Activated T-cell treated with anti-CD3 and anti-CD28 coated beads, Interleukin-2, amount 50 U/mL, for 72 hours (primary cell): ENCODE measurements around the gene RNASE7. TPM values are rescaled to one million over a fixed set of nuclear protein-coding genes. Genes with fewer than 3 reads are reported as not detected.

Experiments
- ATAC-seq, 2 donors: fragments of 150-1000 bp; cut with Tn5 transposase; replicated peaks in 1 of 2; 2 replicates each; pipeline ENCODE4 v1.10.0; 2021; ENCODE audit warnings: moderate library complexity in 2 of 2, mild to moderate bottlenecking in 1 of 2
- DNase-seq, 2 donors: peaks; one replicate each; pipeline ENCODE4 v3.0.0; 2021 to 2022; ENCODE audit warnings: mixed read lengths in 1 of 2
- H3K27ac Mint-ChIP-seq: one replicate; pipeline ENCODE4 v1.8.0; 2022; ENCODE audit warnings: mild to moderate bottlenecking, moderate library complexity, mixed read lengths
- H3K27me3 Mint-ChIP-seq: one replicate; pipeline ENCODE4 v1.8.0; 2022; ENCODE audit warnings: low read depth, mixed read lengths
- H3K36me3 Mint-ChIP-seq, 2 donors: one replicate each; pipeline ENCODE4 v1.8.0; 2022; ENCODE audit warnings: mixed read lengths in 2 of 2, mild to moderate bottlenecking in 1 of 2; ENCODE audit not compliant: insufficient read depth in 2 of 2
- H3K4me1 Mint-ChIP-seq: one replicate; pipeline ENCODE4 v1.8.0; 2022; ENCODE audit warnings: low read depth, mixed read lengths
- H3K4me3 Mint-ChIP-seq, 2 donors: one replicate each; pipeline ENCODE4 v1.8.0; 2022; ENCODE audit warnings: mild to moderate bottlenecking in 2 of 2, mixed read lengths in 2 of 2, moderate library complexity in 2 of 2
- H3K9me3 Mint-ChIP-seq, 2 donors: one replicate each; pipeline ENCODE4 v1.8.0; 2022; ENCODE audit warnings: mixed read lengths in 2 of 2
- total RNA-seq, 2 donors: library from RNA; stranded (reverse); gene quantifications; one replicate each; pipeline ENCODE4 v1.2.3, GENCODE V29; 2022

Gene RNASE7
- total RNA-seq, 2 donors from 2014 or later, result not detected

DNA sequence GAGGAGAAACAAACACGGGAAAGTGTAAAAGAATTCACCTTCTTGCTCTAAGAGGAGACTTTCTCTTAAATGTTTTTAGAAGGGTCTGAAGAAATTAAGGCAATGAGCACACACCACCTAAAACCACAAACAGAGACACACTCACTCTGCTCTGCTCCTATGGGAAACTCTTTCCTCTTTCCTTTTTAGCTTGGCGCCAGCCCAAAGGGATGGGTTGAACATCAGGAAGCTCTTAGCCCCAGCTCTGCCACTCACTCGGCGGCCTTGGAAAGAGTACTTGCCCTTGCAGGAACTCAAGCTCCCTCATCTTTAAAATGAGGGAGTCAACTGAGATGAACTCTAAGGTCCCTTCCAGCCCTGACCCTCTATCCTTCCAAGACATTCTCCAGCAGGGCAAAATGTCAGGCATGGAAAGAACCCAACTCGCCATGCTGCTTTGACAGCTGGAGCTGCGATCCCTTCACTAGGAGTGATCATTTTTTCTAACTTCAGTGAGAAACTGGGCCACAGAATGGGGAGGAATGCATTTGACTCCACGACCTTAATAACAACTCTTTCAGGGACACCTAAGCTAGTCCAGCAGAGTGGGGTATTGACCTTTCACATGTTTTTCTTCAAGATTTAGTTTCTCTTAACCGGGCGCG, 14.5 kb downstream of the RNASE7 start:
- no peak for DNase-seq
- Mint-ChIP-seq H3K36me3 (no peaks in the 10 kb centered on the region), H3K4me1 (peaks cover 7% of the 10 kb centered on the region), H3K4me3 (no peak overlapping the region), H3K9me3 (no peaks in the 10 kb centered on the region), H3K27me3 (peaks cover 17% of the 10 kb centered on the region), H3K27ac (no peak overlapping the region)
- no peak for ATAC-seq

DNA sequence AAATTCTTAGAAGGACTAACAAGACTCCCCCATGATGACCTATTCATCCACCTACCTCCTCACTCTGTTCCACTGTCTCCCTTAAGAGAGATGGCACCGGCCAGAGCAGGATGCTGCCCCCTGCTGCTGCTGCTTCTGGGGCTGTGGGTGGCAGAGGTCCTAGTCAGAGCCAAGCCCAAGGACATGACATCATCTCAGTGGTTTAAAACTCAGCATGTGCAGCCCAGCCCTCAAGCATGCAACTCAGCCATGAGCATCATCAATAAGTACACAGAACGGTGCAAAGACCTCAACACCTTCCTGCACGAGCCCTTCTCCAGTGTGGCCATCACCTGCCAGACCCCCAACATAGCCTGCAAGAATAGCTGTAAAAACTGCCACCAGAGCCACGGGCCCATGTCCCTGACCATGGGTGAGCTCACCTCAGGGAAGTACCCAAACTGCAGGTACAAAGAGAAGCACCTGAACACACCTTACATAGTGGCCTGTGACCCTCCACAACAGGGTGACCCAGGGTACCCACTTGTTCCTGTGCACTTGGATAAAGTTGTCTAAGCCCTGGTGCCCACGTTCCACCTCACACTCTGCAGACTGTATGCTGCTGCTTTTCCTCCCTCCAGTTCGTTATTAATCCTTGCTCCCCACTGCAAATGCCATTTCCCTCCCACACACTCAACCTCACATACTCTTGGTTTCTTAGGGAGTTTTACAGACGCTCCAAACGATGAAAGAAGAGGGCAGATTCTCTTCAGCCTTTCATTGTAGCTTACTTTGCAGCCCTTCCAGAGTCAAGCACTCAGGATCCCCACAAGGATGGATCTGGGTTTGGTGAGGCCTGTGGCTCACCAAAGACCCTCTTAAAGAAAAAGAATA, 15.9 kb downstream of the RNASE7 start, which contains the start of gene RNASE8:
TSS of gene RNASE8 (plus strand) at position 20 of the 873 bp plus-strand sequence. CDS start at position 91, 71 bp downstream.
- Mint-ChIP-seq H3K27ac (no peak within 1 kb of the TSS), H3K36me3 (no peaks in the 10 kb centered on the region), H3K4me3 (no peak within 1 kb of the TSS), H3K27me3 (peaks cover 24% of the 10 kb centered on the region), H3K4me1 (peaks cover 7% of the 10 kb centered on the region), H3K9me3 (no peaks in the 10 kb centered on the region)
- peak; percentile 66 to 67 for ATAC-seq
- DNase-seq, result peak; percentile 16

GRCh38 chr14:21058903-21059302, 16.7 kb downstream of the RNASE7 start:
- peaks cover 30% of the 10 kb centered on the region for H3K27me3 Mint-ChIP-seq
- H3K36me3 Mint-ChIP-seq, result no peaks in the 10 kb centered on the region
- DNase-seq, result no peak
- H3K27ac Mint-ChIP-seq, result no peak overlapping the region
- ATAC-seq, result no peak
- no peak overlapping the region for H3K4me3 Mint-ChIP-seq
- no peaks in the 10 kb centered on the region for H3K9me3 Mint-ChIP-seq
- peaks cover 6% of the 10 kb centered on the region for H3K4me1 Mint-ChIP-seq

DNA sequence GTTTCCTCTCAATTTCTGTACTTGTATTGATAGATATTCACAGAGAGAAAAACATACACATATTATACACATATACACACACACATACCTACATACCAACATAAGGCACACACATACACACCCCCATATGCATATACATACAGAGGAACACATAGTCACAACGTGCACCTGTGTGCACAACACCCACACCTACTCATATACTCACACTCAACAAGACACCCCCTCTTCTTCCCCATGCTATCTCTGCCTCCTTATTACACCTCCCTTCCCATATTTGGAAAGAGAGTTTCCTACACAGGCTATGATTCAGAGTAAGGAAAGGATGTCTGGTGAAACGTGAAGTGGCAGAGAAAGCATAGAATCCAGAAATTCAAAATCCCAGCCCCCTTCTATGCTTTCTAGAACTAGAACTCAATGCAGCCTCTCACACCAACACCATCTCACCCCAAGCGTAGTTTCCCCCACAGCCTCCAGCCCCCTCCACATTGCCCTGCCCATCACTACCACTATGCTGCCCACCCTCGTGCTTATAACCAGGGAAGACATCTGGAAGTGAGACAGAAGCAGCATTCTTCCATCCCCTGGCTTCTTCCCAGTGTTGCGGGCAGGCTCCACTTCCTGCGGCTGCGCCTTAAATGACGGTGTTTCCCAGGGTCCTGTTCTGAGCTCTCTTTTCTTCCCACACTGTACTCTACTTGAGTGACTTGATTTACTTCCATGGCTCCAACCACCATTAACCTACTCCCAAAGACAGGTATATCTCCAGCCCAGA, 17.9 kb downstream of the RNASE7 start:
- no peak overlapping the region for H3K4me3 Mint-ChIP-seq
- no peak for DNase-seq
- peaks cover 34% of the 10 kb centered on the region for H3K27me3 Mint-ChIP-seq
- H3K4me1 Mint-ChIP-seq, result no peaks in the 10 kb centered on the region
- no peaks in the 10 kb centered on the region for H3K9me3 Mint-ChIP-seq
- no peaks in the 10 kb centered on the region for H3K36me3 Mint-ChIP-seq
- no peak for ATAC-seq
- H3K27ac Mint-ChIP-seq, result no peak overlapping the region

GRCh38 chr14:21060614-21061346, 18.6 kb downstream of the RNASE7 start:
- H3K27me3 Mint-ChIP-seq, result peaks cover 42% of the 10 kb centered on the region
- H3K4me3 Mint-ChIP-seq, result no peak overlapping the region
- ATAC-seq, result no peak
- no peaks in the 10 kb centered on the region for H3K36me3 Mint-ChIP-seq
- no peak overlapping the region for H3K27ac Mint-ChIP-seq
- no peaks in the 10 kb centered on the region for H3K9me3 Mint-ChIP-seq
- DNase-seq, result no peak
- H3K4me1 Mint-ChIP-seq, result no peaks in the 10 kb centered on the region

GRCh38 chr14:21061347-21061668, 19.1 kb downstream of the RNASE7 start:
- no peaks in the 10 kb centered on the region for H3K9me3 Mint-ChIP-seq
- no peaks in the 10 kb centered on the region for H3K36me3 Mint-ChIP-seq
- DNase-seq (no peak), ATAC-seq (no peak)
- H3K4me3 Mint-ChIP-seq, result no peak overlapping the region
- H3K4me1 Mint-ChIP-seq, result no peaks in the 10 kb centered on the region
- no peak overlapping the region for H3K27ac Mint-ChIP-seq
- H3K27me3 Mint-ChIP-seq, result peaks cover 47% of the 10 kb centered on the region

DNA sequence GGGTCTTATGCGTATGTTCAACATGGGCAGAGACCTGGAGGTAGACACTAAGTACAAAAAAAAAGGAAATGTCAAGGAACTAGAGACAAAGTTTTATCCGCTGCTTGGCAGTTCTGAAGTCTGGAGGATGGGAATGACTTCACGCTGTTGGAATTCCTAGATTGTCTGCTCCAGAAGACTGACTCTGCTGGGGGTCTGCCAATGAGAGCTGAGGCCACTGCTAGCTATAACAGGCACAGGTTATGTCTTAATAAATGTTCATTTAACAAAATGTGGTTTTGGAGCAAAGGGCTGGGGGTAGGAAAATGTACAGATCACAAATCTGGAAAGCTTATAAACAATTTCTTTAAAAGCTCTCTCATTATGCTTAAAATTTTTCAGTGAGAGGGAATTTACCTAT, 21.3 kb downstream of the RNASE7 start:
- peaks cover under 1% of the 10 kb centered on the region for H3K4me1 Mint-ChIP-seq

DNA sequence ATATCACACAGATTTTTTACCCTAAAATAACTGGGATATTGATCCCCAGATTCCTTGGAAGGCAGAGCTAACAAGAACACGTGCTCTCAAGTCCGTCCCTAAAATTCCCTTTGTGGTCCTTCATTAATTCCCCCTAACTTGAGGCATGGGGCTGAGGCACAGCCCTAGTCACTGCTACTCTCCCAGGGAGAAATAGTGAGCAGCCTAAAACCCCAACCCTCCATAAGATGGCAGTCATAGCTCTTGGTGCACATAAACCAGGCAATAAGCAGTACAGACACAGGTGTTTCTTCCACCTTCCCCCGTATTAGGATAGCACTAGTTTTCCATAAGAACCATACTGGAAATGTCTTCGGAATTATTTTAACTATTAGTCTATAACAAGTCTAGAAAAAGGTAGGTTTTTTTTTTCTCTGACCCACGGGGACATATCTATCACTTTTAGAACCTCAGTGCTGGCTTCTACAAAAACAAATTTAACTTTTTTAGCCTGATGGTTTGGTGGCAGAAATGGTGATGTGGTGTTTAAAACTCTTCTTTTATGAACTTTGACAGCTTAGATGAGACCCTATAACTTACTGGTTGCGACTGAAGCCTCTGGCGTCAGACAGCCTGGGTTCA, 24.8 kb downstream of the RNASE7 start:
- Mint-ChIP-seq H3K36me3 (no peaks in the 10 kb centered on the region), H3K27me3 (peaks cover 79% of the 10 kb centered on the region), H3K4me1 (peaks cover 31% of the 10 kb centered on the region), H3K4me3 (no peak overlapping the region), H3K27ac (no peak overlapping the region), H3K9me3 (no peaks in the 10 kb centered on the region)
- ATAC-seq, result no peak
- no peak for DNase-seq

More for the DNA sequence above, 21.3 kb downstream of the RNASE7 start:
- no peak for ATAC-seq
- H3K27ac Mint-ChIP-seq, result no peak overlapping the region
- H3K36me3 Mint-ChIP-seq, result no peaks in the 10 kb centered on the region
- no peaks in the 10 kb centered on the region for H3K9me3 Mint-ChIP-seq
- H3K4me3 Mint-ChIP-seq, result no peak overlapping the region
- DNase-seq, result no peak
- H3K27me3 Mint-ChIP-seq, result peaks cover 66% of the 10 kb centered on the region

- H3K27ac Mint-ChIP-seq, result no peak overlapping the region
- no peaks in the 10 kb centered on the region for H3K9me3 Mint-ChIP-seq
- peaks cover 84% of the 10 kb centered on the region for H3K27me3 Mint-ChIP-seq
- peaks cover 34% of the 10 kb centered on the region for H3K4me1 Mint-ChIP-seq
- H3K36me3 Mint-ChIP-seq, result no peaks in the 10 kb centered on the region
- peak overlapping the region; percentile 82 to 88 for H3K4me3 Mint-ChIP-seq
- peak; percentile 59 to 68 for ATAC-seq
- peak; percentile 60 to 62 for DNase-seq
Observed at GRCh38 chr14:21068521-21069387, 26.6 kb downstream of the RNASE7 start.

GRCh38 chr14:21069388-21070082, 27.4 kb downstream of the RNASE7 start:
- Mint-ChIP-seq H3K27ac (no peak overlapping the region), H3K27me3 (peaks cover 86% of the 10 kb centered on the region), H3K36me3 (no peaks in the 10 kb centered on the region), H3K9me3 (no peaks in the 10 kb centered on the region), H3K4me1 (peaks cover 34% of the 10 kb centered on the region), H3K4me3 (peak overlapping the region; percentile 82 to 88)
- DNase-seq (no peak), ATAC-seq (no peak)

GRCh38 chr14:21070083-21070609, 28.0 kb downstream of the RNASE7 start, which contains the start of gene ARHGEF40:
ARHGEF40 (plus strand) TSS chr14:21070304; CDS start chr14:21070397, 93 bp downstream.
- ATAC-seq, result peak; percentile 35 to 44
- peaks cover 34% of the 10 kb centered on the region for H3K4me1 Mint-ChIP-seq
- peak within 1 kb of the TSS; percentile 88 to 89 for H3K4me3 Mint-ChIP-seq
- H3K9me3 Mint-ChIP-seq, result no peaks in the 10 kb centered on the region
- H3K36me3 Mint-ChIP-seq, result no peaks in the 10 kb centered on the region
- H3K27ac Mint-ChIP-seq, result no peak within 1 kb of the TSS
- peak; percentile 34 to 52 for DNase-seq
- peaks cover 80% of the 10 kb centered on the region for H3K27me3 Mint-ChIP-seq
